Measurements from ENCODE around the gene NDUFAF8.

NDUFAF8 gene

GRCh38 chr17:81253358-81254131 lies 14.4 kb downstream of the NDUFAF8 start:
- DNase-seq (ENCODE audit: low read depth): peak; percentile 49

GRCh38 chr17:81254955-81255717 lies 16.0 kb downstream of the NDUFAF8 start:
- DNase-seq (ENCODE audit: low read depth): no peak

GRCh38 chr17:81256616-81257015 lies 17.5 kb downstream of the NDUFAF8 start:
- DNase-seq (ENCODE audit: low read depth): no peak

GRCh38 chr17:81257533-81257932 lies 18.4 kb downstream of the NDUFAF8 start:
- no peak for DNase-seq (ENCODE audit: low read depth)

GRCh38 chr17:81258292-81258691 lies 19.2 kb downstream of the NDUFAF8 start:
- no peak for DNase-seq (ENCODE audit: low read depth)

GRCh38 chr17:81259058-81259605 lies 20.0 kb downstream of the NDUFAF8 start:
- no peak for DNase-seq (ENCODE audit: low read depth)

- no peak for DNase-seq (ENCODE audit: low read depth)
Measured at GRCh38 chr17:81260171-81260570, 21.1 kb downstream of the NDUFAF8 start.

- no peak for DNase-seq (ENCODE audit: low read depth)
Measured at GRCh38 chr17:81260641-81261040, 21.5 kb downstream of the NDUFAF8 start.

GRCh38 chr17:81261096-81261495 lies 22.0 kb downstream of the NDUFAF8 start:
- DNase-seq (ENCODE audit: low read depth): no peak

GRCh38 chr17:81261582-81262336 lies 22.6 kb downstream of the NDUFAF8 start:
- DNase-seq (ENCODE audit: low read depth): no peak

- DNase-seq (ENCODE audit: low read depth): no peak
Measured at GRCh38 chr17:81263371-81264181, 24.5 kb downstream of the NDUFAF8 start.

- DNase-seq (ENCODE audit: low read depth): no peak
Measured at GRCh38 chr17:81264640-81265039, 25.5 kb downstream of the NDUFAF8 start.

GRCh38 chr17:81265576-81265975 lies 26.5 kb downstream of the NDUFAF8 start:
- DNase-seq (ENCODE audit: low read depth): no peak

- no peak for DNase-seq (ENCODE audit: low read depth)
Measured at GRCh38 chr17:81267390-81268067, 28.4 kb downstream of the NDUFAF8 start.

GRCh38 chr17:81270279-81270678 lies 31.2 kb downstream of the NDUFAF8 start:
- DNase-seq (ENCODE audit: low read depth): no peak

- no peak for DNase-seq (ENCODE audit: low read depth)
Measured at GRCh38 chr17:81271226-81271625, 32.1 kb downstream of the NDUFAF8 start.

GRCh38 chr17:81272616-81273015 lies 33.5 kb downstream of the NDUFAF8 start:
- DNase-seq (ENCODE audit: low read depth): no peak

GRCh38 chr17:81273698-81274470 lies 34.8 kb downstream of the NDUFAF8 start:
- no peak for DNase-seq (ENCODE audit: low read depth)

- no peak for DNase-seq (ENCODE audit: low read depth)
Measured at GRCh38 chr17:81274471-81274855, 35.3 kb downstream of the NDUFAF8 start.

GRCh38 chr17:81276781-81277180 lies 37.7 kb downstream of the NDUFAF8 start:
- no peak for DNase-seq (ENCODE audit: low read depth)
